A549 (cell line): ENCODE data around the gene MGAT5. TPM values are rescaled to one million over a fixed set of nuclear protein-coding genes. Genes with fewer than 3 reads are reported as not detected.

Experiments used
- ATAC-seq, 2 experiments: fragments of 200-7000 bp in 1 of 2; fragments of >200 bp in 1 of 2; cut with Nextera tagmentation in 1 of 2; cut with Tn5 transposase in 1 of 2; 3 replicates each; pipeline versions ENCODE4 v1.8.0 to v1.9.1; 2018 to 2020; ENCODE audit warnings: mild to moderate bottlenecking in 1 of 2, moderate library complexity in 1 of 2
- CTCF ChIA-PET: fragments of 300-600 bp; sonication (Branson Sonifier 250); formaldehyde crosslinking; extraction: SDS; loops from one replicate; lab custom pipeline; 2021; ENCODE audit warnings: antibody characterized with exemption, inconsistent platforms; lab: Yijun Ruan, JAX
- POLR2A ChIA-PET: fragments of 350-600 bp; formaldehyde crosslinking; extraction: SDS; loops from one replicate; lab custom pipeline; 2021; ENCODE audit warnings: antibody characterized with exemption, inconsistent platforms; lab: Yijun Ruan, JAX
- DNase-seq, 2 experiments: peaks; one replicate each; pipeline versions ENCODE4 v3.0.0 to v3.0.0-alpha.2; 2011 to 2016; ENCODE audit warnings: low read depth in 1 of 2, low spot score in 1 of 2
- FAIRE-seq: peaks from 2 replicates; lab custom pipeline; 2011; peaks lifted over from hg19 to GRCh38; lab: Jason Lieb, UNC
- H3K27ac ChIP-seq, 2 experiments: fragments of >200 bp; sonication (Bioruptor Twin); formaldehyde crosslinking; 3 replicates each; pipeline ENCODE4 v1.5.1; 2016 to 2017
- H3K4me1 ChIP-seq: fragments of >200 bp; sonication (Bioruptor Twin); formaldehyde crosslinking; 3 replicates; pipeline ENCODE4 v1.6.1; 2016
- H3K4me2 ChIP-seq: fragments of >200 bp; sonication (Bioruptor Twin); formaldehyde crosslinking; 3 replicates; pipeline ENCODE4 v1.6.1; 2016
- H3K4me3 ChIP-seq: fragments of >200 bp; sonication (Bioruptor Twin); formaldehyde crosslinking; 3 replicates; pipeline ENCODE4 v1.5.1; 2016
- H3K9me3 ChIP-seq: fragments of >200 bp; sonication (Bioruptor Twin); formaldehyde crosslinking; 3 replicates; pipeline ENCODE4 v1.6.1; 2016
- BHLHE40 ChIP-seq: IDR thresholded peaks from 2 replicates; pipeline ENCODE4 v1.6.1; 2012; ENCODE audit warnings: low read depth, low read length, inconsistent platforms
- CEBPB ChIP-seq, 2 experiments: fragments of >200 bp in 1 of 2; sonication (Bioruptor Twin) in 1 of 2; formaldehyde crosslinking in 1 of 2; IDR thresholded peaks; 2 replicates each; pipeline ENCODE4 v1.6.1; 2012 to 2016
- E2F6 ChIP-seq: IDR thresholded peaks from 2 replicates; pipeline ENCODE4 v1.6.1; 2012; ENCODE audit warnings: low read depth, borderline replicate concordance
- ESRRA ChIP-seq: fragments of 150-350 bp; IDR thresholded peaks from 2 replicates; pipeline ENCODE4 v1.6.1; 2014; ENCODE audit warnings: mild to moderate bottlenecking, low read length, borderline replicate concordance
- FOXS1 ChIP-seq: fragments of 250-450 bp; sonication (Bioruptor Pico); IDR thresholded peaks from 2 replicates; pipeline ENCODE4 v1.5.0; 2020; ENCODE audit warnings: mild to moderate bottlenecking, moderate library complexity
- HDAC2 ChIP-seq: fragments of 200-600 bp; sonication (generic); IDR thresholded peaks from 2 replicates; pipeline ENCODE4 v1.6.1; 2016
- HES2 ChIP-seq: fragments of >200 bp; sonication (Bioruptor Twin); formaldehyde crosslinking; IDR thresholded peaks from 2 replicates; pipeline ENCODE4 v1.6.1; 2016
- HEYL ChIP-seq: fragments of 250-450 bp; sonication (Bioruptor Pico); IDR thresholded peaks from 2 replicates; pipeline ENCODE4 v1.8.0; 2021; ENCODE audit warnings: mild to moderate bottlenecking, moderate library complexity
- HOXA7 ChIP-seq: fragments of 250-450 bp; sonication (Bioruptor Pico); IDR thresholded peaks from 2 replicates; pipeline ENCODE4 v1.5.0; 2020; ENCODE audit warnings: mild to moderate bottlenecking, moderate library complexity
- JUNB ChIP-seq: fragments of >200 bp; sonication (Bioruptor Twin); formaldehyde crosslinking; IDR thresholded peaks from 2 replicates; pipeline ENCODE4 v1.6.1; 2016
- MAX ChIP-seq: IDR thresholded peaks from 2 replicates; pipeline ENCODE4 v1.6.1; 2012
- PHF8 ChIP-seq: fragments of 200-600 bp; sonication (generic); IDR thresholded peaks from 2 replicates; pipeline ENCODE4 v1.6.1; 2016; ENCODE audit warnings: low read depth, mild to moderate bottlenecking, antibody characterized with exemption, moderate library complexity, borderline replicate concordance
- POLR2A ChIP-seq: IDR thresholded peaks from 2 replicates; pipeline ENCODE4 v1.6.1; 2012; ENCODE audit warnings: mild to moderate bottlenecking, low read length
- POLR2AphosphoS2 ChIP-seq: conservative IDR thresholded peaks from 2 replicates; pipeline ENCODE4 v1.6.1; 2012; ENCODE audit warnings: low read length, improper control_type of control experiment, inconsistent platforms
- RAD21 ChIP-seq, 2 experiments: fragments of >200 bp in 1 of 2; sonication (Bioruptor Twin) in 1 of 2; formaldehyde crosslinking in 1 of 2; IDR thresholded peaks in 1 of 2; conservative IDR thresholded peaks in 1 of 2; 2 replicates in 1 of 2; 3 replicates in 1 of 2; pipeline ENCODE4 v1.6.1; 2012 to 2018; ENCODE audit warnings: inconsistent platforms in 1 of 2
- REST ChIP-seq: fragments of 200-600 bp; sonication (generic); IDR thresholded peaks from 2 replicates; pipeline ENCODE4 v1.6.1; 2016; ENCODE audit warnings: antibody characterized with exemption, mild to moderate bottlenecking, moderate library complexity
- RFX5 ChIP-seq: fragments of 450-650 bp; IDR thresholded peaks from 2 replicates; pipeline ENCODE4 v1.7.1; 2014; ENCODE audit warnings: antibody characterized with exemption, mild to moderate bottlenecking, moderate library complexity
- TFCP2L1 ChIP-seq: fragments of 250-450 bp; sonication (Bioruptor Pico); IDR thresholded peaks from 2 replicates; pipeline ENCODE4 v1.5.0; 2021; ENCODE audit warnings: mild to moderate bottlenecking
- ZNF302 ChIP-seq: fragments of 250-450 bp; sonication (Bioruptor Pico); IDR thresholded peaks from 2 replicates; pipeline ENCODE4 v1.9.0; 2021; ENCODE audit warnings: inconsistent platforms, mild to moderate bottlenecking, moderate library complexity
- WGBS: methylation state at CpG from one replicate; pipeline ENCODE4 v1.1.6; 2017; ENCODE audit errors: missing lambda C conversion rate; 5-methylcytosine and 5-hydroxymethylcytosine counted together
- polyA plus RNA-seq, 4 experiments: library from polyadenylated mRNA; depleted of rRNA in 3 of 4; stranded (reverse); fragments of >200 nt; fragmentation: RNase III in 1 of 4; extraction: RNeasy Plus Mini Kit Qiagen cat#74134 plus additional on column Dnase treatment in 1 of 4; gene quantifications; 2 replicates in 3 of 4; 3 replicates in 1 of 4; pipeline ENCODE4 v1.2.3, GENCODE V29; 2011 to 2017
- TF ChIP-seq, protein P1 (sequence below): fragments of 250-450 bp; sonication (Bioruptor Pico); IDR thresholded peaks from 2 replicates; pipeline ENCODE4 v1.5.0; 2021; ENCODE audit warnings: mild to moderate bottlenecking, moderate library complexity, borderline replicate concordance

Gene MGAT5
- polyA plus RNA-seq, 2 of the 4 experiments (the other 2 are of a cell fraction): 13.2 to 17.1 TPM

DNA sequence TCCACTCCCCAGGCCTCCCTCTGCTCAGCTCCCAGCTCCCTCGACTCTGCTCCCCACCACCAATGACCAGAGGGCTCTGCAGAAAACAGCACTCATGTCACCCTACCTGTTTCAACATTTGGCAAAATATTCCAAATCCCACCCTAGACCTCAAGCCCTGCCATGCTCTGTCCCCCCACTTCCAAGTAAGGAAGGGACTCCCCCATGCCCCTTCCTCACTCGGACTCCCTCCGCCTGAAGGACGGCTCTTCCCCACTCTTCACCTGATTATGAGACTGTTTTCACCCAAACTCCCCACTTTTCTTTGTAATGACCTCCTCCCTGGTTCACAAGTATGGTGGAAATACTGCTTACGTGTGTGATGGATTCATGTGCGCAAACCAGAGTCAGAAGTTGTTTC, 208.4 kb downstream of the MGAT5 start:
- FAIRE-seq: no peak

DNA sequence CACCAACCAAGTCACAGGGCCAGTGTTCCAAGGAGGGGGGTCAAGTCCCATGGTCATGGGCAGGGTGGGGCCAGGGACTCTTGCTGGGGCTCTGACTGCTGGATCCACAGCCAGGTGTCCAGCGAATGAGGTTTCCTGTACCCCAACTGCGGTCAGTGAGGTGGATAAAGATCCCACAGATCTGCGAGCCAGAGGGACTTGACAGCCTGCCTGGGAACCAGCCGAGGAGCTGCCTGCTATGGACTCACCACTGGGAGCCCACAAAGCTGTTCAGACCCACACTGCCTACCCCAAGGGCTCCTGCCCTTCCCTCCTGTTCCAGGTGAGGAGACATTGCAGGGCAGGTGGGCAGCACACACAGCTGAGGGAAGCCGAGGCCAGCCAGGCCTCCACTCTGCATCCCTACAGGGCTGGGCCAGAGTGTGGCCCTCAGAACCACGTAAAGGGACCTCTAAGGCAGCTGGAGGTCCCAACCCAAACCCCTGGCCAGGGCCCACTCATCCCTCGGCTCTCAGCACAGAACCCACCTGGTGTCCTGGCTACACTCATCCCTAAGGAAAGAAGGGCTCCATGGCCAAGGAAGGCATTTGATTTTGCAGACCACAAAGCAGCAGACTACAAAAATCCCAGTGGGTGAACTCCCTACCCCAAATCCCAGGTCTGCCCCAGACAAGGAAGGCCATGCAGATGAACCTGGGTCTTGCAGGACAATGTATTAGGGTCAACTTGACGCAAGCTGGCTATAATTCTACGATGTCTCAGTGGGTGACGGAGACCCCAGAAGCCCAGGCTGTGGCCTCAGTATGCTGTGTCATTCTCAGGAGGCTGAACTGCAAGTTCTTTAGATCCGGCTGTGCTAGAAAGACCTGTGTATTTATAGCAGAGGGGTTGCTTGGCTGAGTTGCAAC, 209.2 kb downstream of the MGAT5 start:
- ATAC-seq (no peak), DNase-seq (no peak), FAIRE-seq (no peak)
- whole genome bisulfite sequencing: 79% methylated on average over 6 of the region's 11 CpGs
- TF ChIP-seq RFX5: no peak
- TF ChIP-seq, protein P1, sequence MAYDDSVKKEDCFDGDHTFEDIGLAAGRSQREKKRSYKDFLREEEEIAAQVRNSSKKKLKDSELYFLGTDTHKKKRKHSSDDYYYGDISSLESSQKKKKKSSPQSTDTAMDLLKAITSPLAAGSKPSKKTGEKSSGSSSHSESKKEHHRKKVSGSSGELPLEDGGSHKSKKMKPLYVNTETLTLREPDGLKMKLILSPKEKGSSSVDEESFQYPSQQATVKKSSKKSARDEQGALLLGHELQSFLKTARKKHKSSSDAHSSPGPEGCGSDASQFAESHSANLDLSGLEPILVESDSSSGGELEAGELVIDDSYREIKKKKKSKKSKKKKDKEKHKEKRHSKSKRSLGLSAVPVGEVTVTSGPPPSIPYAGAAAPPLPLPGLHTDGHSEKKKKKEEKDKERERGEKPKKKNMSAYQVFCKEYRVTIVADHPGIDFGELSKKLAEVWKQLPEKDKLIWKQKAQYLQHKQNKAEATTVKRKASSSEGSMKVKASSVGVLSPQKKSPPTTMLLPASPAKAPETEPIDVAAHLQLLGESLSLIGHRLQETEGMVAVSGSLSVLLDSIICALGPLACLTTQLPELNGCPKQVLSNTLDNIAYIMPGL (CRISPR knock-in tag): no peak
- no peak for TF ChIP-seq ZNF302 (CRISPR knock-in tag)
- TF ChIP-seq PHF8: no peak
- TF ChIP-seq POLR2AphosphoS2: no peak
- TF ChIP-seq E2F6: no peak
- no peak for TF ChIP-seq TFCP2L1 (CRISPR knock-in tag)
- TF ChIP-seq POLR2A: no peak
- no peak for TF ChIP-seq ESRRA
- TF ChIP-seq HOXA7 (CRISPR knock-in tag): no peak
- no peak for TF ChIP-seq HDAC2
- no peak for TF ChIP-seq CEBPB (IDR thresholded peaks at IDR 0.05)
- TF ChIP-seq RAD21 (conservative IDR thresholded peaks at IDR 0.05 in 1 of 2, IDR thresholded peaks at IDR 0.05 in 1 of 2): no peak
- no peak for TF ChIP-seq HES2
- Histone ChIP-seq H3K9me3 (no peaks in the 10 kb centered on the region), H3K4me1 (no peaks in the 10 kb centered on the region), H3K4me2 (no peak overlapping the region), H3K4me3 (no peak overlapping the region), H3K27ac (no peak overlapping the region)
- POLR2A ChIA-PET: no interaction called here
- CTCF ChIA-PET: interaction anchor here (1.0 to 4.7 kb wide), 4 partner anchors 12 to 455 kb away, joined by 3 to 41 read pairs (median 4); partner anchors contain the start of gene CCNT2

More for the DNA sequence above, 208.4 kb downstream of the MGAT5 start:
- H3K27ac ChIP-seq: no peak overlapping the region
- ChIA-PET CTCF (interaction anchor here (1.0 to 4.7 kb wide), 2 partner anchors 12 to 436 kb away, joined by 3 to 41 read pairs; no protein-coding TSS in a partner anchor), POLR2A (no interaction called here)
- WGBS: 79% methylated on average over 6 of the region's 6 CpGs
- DNase-seq (no peak), ATAC-seq (no peak)
- H3K4me2 ChIP-seq: no peak overlapping the region
- no peak overlapping the region for H3K4me3 ChIP-seq
- TF ChIP-seq MAX: no peak
- TF ChIP-seq REST: no peak
- TF ChIP-seq HEYL (CRISPR knock-in tag): no peak
- TF ChIP-seq ESRRA: no peak
- TF ChIP-seq BHLHE40: no peak
- no peak for TF ChIP-seq JUNB
- TF ChIP-seq FOXS1 (CRISPR knock-in tag): no peak
- no peaks in the 10 kb centered on the region for H3K4me1 ChIP-seq
- no peaks in the 10 kb centered on the region for H3K9me3 ChIP-seq
